Stimulated activated CD4-positive, alpha-beta T cell treated with anti-CD3 and anti-CD28 coated beads, Interleukin-2, amount 100 ng/mL, for 48 hours (primary cell): ENCODE data around the gene PITPNC1.
"Not testable (repeated sequence)": the region's sequence is repeated elsewhere in the genome, so short reads cannot be mapped to it uniquely, and the experiment has no call there.

Source experiments
- DNase-seq, 2 donors: peaks; one replicate each; pipeline ENCODE4 v3.0.0-alpha.2; 2020

The PITPNC1 gene

DNA sequence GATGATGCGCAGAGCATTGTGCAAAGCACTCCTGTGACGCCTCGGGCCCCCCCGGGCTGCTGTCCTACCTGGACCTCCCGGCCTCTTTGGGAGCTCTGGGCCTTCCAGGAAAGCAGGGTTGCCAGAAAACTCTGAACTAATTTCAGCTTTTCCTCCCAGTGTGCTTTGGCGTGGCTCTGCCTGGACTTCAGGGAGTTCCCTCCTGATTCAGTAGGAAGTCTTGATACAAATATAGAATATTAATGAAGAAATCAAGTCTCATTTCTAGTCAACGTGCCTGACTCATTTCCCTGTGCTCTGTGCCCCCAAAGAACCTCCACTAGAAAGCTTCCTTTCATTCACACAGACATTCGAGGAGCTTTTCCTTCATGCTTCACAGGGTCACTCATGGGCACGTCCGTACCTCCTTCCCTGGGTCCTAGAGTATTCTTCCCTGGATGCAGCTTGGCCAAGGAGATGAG lies 256.7 kb downstream of the PITPNC1 start:
- no peak for DNase-seq

- no peak for DNase-seq
Observed at GRCh38 chr17:67635681-67636080, 258.6 kb downstream of the PITPNC1 start.

DNA sequence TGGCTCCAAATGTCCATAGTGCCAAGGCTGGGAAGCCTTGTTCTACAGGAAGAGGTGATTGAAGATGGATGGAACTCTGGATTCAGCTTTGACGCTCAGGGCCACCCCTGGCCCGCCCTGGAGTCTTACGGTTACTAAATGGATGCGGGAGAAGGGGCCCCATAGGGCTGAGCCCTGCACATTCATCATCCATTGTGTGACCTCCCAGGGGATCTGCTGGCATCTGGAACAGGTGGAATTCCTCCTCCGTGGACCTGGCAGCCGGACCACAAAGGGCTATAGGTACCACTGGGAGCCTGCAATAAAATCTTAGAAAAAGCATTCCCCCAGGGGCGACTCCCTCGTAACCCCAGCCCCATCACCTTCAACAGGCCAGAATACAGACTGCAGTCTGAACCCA lies 259.2 kb downstream of the PITPNC1 start:
- DNase-seq: no peak

GRCh38 chr17:67636834-67637520 lies 259.9 kb downstream of the PITPNC1 start:
- no peak for DNase-seq

DNA sequence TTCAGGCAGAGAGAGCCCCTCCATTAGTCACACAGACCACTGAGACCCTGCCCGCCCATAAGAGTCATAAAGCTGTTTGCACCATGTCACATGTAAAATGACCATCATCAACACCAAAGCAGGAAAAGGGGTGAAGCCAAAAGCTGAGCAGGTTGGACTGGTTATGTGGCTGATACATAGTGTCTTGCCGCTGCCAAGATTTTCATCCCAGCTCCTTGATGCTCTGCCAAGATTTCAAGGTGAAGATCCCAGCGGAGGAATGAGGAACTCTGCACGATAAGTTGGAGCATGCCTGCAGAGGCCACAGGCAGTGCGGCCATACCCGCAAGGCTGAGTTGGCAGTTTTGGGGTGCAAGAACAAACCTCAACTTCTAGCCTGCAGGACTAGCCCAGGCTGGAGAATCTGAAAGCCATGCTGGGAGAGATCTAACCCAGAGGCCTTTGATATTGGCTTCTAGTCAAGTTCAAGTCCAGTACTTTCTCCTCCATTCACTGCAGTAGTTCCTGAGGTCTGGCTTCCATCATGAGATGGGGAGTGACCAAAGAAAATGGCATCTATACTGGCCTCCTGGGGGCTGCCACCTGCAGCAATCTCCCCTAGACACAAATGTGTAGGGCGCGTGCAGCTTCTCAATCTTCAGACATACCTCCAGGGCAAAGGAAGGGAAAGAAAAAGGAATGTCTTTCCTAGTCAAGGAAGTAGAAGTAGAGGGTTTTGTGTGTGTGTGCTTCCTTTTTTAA lies 261.0 kb downstream of the PITPNC1 start:
- no peak for DNase-seq

DNA sequence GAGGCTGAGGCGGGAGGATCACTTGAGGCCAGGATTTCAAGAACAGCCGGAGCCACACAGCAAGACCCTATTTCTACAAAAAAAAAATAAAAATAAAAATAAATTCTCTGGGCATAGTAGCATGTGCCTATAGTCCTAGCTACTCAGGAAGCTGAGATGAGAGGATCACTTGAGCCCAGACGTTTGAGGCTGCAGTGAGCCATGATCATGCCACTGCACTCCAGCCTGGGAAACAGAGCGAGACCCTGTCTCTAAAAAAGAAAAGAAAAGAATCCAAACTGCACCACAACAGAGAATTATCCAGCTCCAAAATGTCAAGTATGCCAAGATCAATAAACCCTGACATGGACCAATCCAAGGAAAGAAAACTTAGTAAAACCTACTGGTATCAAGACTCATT lies 261.8 kb downstream of the PITPNC1 start:
- no peak for DNase-seq

- DNase-seq: no peak
Observed at GRCh38 chr17:67639555-67639954, 262.5 kb downstream of the PITPNC1 start.

DNA sequence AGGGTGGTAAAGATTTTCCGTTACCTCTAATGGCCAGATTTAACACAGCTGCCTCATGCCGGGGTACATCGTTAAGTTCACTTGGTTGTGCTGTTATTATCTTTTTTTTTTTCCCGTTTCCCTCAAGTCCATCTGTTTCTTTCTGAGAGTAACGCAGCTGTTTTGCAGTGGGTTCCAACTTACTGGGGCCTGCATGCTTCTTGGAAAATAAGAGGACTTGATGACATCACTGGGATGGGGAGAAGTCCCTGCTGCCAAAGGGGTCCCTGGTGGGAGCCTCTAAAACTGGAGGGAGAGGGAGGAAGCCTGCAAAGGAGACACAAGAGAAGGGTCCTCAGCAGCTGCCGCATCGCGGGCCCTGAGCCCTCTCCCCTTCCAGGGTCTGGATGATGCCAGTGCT lies 262.9 kb downstream of the PITPNC1 start:
- no peak for DNase-seq

DNA sequence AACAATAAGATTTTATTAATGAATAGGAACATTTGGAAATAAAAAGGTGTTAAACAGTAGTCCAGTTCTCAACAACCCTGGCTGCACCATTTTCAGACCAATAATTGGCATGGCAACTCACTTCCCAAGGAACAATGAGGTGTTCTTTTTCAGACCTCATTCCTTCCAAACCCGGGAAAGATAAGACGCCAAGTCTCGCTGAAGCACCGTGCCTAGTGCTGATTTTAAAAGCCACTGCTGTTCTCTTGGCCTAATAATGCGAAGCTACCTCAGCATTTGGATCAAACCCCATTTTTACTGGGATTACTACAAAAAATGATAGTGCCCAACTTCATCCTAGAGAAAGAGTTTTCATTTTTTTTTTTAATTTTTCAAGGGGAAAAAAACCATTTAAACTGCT lies 265.4 kb downstream of the PITPNC1 start:
- DNase-seq: no peak

DNA sequence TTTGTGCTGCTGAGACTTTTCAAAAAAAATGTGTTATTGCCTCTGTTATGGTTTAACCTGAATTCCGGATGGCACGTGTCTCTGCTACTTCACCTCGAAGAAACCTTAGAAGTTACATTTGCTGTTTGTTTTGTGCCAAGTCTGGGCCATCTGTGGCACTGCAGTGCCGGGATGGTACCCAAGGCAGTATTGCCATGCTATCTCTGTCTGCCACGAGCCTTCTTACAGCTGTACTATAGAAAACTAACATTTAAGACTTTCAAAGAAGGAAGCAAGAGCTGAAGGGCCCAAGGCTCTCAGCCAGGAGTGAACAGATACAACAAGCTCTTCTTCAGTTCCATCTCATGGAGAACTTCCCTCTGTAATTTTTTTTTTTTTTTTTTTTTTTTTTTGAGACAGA lies 267.0 kb downstream of the PITPNC1 start:
- DNase-seq: no peak

DNA sequence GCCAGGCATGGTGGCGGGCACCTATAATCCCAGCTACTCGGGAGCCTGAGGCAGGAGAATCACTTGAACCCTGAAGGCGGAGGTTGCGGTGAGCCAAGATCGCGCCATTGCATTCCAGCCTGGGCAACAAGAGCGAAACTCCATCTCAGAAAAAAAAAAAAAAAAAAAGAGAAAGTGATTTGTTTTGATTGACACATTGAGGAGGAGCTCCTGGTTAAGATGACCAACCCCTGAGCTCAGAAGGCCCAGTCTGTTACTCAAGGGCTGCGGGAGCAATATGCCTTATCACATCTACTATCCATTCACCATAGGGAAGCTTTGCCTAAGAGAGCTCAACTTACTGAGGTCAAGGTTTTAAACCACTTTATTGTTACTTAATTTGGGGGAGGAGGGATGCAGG lies 268.1 kb downstream of the PITPNC1 start:
- DNase-seq: not testable (repeated sequence)

- no peak for DNase-seq
Observed at GRCh38 chr17:67646472-67646871, 269.4 kb downstream of the PITPNC1 start.

DNA sequence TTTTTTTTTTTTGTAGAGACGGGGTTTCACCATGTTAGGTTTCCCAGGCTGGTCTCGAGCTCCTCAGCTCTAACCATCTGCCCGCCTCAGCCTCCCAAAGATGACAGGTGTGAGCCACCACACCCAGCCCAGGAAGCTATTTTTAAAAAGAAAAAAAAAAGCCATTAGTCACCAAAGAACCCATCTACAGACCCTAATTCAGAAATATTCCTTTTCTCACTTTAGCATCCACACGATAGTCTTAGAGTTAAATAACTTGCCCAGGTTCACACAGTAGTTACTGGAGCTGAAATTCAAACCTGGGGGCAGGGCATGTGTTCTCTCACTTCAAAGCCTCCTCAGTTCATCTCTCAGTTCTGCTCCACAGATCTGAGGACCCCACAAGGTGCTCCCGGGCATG lies 270.4 kb downstream of the PITPNC1 start:
- DNase-seq: no peak

DNA sequence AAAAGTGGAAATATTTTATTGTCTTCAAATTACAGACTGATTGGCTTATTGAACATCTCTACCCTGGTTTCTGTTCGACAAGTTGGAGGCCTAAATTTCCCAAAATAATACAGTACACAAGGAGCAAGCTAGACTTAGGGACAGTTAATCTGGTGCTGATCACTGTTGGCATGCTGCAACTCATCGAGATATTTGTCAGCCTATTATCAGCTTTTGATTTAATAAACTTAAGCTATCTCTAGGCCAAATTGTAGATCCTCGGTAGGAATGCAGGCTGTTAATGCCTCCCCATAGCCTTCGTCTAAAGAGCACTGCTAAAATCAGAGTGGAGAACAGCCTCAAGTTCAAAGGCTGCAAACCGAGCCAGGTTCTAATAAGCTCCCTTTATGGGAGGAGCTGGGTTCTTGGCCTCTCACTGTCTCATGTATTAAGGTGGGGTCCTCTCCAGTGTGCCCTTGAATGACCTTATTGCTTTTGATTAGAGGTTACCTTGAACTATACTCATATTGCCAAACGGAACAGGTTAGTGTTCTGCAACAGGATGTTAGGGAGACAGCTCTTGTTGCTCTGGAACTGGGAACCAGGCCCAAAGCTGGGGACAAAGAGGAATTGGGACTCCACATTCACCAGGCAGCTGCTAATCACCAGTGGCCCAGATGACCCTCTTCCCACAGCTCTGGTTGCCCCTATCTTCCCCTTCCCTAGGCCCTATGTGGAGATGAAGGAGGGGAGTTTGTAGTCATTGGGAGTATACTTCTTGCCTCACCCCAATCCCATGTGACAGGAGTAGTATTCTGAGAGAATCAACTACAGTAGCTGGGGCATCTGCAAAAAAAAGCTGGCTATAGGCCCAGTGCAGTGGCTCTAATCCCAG lies 271.2 kb downstream of the PITPNC1 start:
- no peak for DNase-seq

DNA sequence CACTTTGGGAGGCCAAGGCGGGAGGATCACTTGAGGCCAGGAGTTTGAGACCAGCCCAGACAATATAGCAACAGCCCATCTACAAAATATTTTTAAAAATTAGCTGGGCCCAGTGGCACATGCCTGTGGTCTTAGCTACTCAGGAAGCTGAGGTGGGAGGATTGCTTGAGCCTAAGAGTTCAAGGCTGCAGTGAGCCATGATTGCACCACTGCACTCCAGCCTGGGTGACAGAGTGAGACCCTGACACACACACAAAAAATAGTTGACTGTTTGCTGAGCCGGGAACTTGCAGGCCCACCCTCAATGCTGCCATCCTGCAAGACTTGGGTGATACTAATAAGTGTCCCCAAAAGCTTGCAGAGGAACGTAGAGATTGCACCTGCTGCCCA lies 271.8 kb downstream of the PITPNC1 start:
- DNase-seq: not testable (repeated sequence)

DNA sequence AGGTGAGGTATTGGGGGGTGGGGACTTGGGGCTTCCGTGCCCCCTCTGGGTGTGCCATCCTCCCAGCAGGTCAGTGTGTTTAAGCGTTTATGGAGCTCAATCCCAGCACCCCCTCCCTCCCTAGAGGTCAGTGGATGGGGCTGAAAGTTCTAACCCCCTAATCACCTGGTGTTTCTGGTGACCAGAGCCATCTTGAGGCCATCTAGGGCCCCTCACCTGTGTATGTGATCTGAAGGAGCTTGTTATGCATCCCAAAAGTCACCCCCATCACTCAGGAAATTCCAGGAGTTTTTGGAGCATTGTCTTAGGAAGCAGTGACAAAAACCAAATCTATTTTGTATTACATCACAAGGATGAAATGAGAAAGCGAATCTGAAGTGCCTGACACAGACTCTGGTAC lies 272.8 kb downstream of the PITPNC1 start:
- no peak for DNase-seq

DNA sequence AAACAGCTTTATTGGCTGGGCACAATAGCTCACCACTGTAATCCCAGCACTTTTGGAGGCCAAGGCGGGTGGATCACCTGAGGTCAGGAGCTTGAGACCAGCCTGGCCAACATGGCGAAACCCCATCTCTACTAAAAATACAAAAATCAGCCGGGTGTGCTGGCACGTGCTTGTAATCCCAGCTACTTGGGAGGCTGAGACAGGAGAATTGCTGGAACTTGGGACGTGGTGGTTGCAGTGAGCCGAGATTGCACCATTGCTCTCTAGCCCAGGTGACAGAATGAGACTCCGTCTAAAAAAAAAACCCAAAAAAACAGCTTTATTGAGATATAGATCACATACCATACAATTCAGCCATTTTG lies 274.1 kb downstream of the PITPNC1 start:
- DNase-seq: not testable (repeated sequence)

DNA sequence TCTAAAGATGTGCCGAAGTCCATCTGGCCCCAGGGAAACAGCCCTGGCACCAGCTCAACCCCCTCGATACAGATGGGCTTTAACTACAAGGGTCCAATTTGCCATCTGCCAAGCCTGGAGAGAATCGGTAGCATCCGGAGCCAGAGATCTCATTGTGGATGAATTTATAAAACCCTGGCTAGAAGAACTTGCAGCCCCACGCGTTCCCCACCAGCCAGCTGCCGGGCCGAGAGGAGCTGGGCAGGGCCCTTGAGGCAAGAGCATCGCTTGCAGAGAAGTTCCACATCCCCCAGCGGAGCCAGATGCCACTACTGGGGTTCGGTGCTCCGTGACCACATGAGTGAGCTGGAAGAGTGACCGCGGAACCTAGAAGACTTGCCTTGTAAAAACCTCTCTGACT lies 275.4 kb downstream of the PITPNC1 start:
- DNase-seq: no peak

DNA sequence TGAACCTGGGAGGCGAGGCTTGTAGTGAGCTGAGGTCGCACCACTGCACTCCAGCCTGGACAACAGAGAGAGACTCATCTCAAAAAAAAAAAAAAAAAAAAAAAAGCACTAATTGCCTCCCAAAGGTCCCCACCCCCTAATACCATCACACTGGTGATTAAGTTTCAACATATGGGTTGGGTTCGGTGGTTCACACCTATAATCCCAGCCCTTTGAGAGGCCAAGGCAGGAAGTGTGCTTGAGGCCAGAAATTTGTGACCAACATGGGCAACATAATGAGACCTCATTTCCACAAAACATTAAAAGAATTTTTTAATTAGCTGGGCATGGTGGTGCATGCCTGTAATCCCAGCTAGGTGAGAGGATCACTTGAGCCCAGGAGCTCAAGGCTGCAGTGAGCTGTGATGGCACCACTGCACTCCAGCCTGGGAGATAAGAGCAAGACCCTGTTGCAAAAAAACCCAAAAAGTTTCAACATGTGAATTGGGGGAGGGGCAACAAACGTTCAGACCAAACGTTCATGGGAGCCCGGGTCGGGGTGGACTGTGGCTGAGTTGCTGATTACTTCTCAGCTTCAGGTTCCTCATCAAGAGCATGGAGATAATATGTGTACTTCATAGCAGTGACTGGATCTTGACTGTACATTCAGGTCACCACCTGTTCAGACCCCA lies 278.5 kb downstream of the PITPNC1 start:
- DNase-seq: no peak

- no peak for DNase-seq
Observed at GRCh38 chr17:67656494-67657203, 279.6 kb downstream of the PITPNC1 start.

DNA sequence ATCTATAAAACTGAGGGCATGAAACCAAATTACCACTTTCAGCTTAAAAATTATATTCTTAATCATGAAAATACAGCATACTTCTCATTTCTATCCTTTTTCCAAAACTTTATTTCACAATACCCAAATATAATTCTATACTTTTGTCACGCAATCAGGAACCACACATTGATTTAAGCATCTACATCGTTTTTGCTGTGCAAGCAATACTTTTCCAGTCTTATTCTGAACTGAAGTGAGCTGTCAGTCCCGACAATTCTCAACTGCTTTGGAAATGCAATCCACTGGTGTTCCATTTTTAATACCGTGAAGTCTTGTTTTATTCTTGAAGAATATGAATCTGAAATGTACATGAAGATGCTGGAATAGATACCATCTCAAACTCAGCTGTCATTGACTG lies 280.5 kb downstream of the PITPNC1 start:
- no peak for DNase-seq

GRCh38 chr17:67658265-67658664 lies 281.2 kb downstream of the PITPNC1 start:
- DNase-seq: no peak
